Measurements from ENCODE around the gene GNL1.

- no peak for TF ChIP-seq CTCF (conservative IDR thresholded peaks at IDR 0.05; ENCODE audit: low read depth, low read length)
- no peak for TF ChIP-seq EZH2 (IDR thresholded peaks at IDR 0.05; ENCODE audit: borderline replicate concordance, low read depth, low read length, poor library complexity, severe bottlenecking)
Measured at GRCh38 chr6:30554962-30555815, 1.1 kb downstream of the GNL1 start.

All from A673 (cell line).